Glutamatergic neuron (in vitro differentiated cells): Measurements from ENCODE around the gene POMGNT1. TPM values are rescaled to one million over a fixed set of nuclear protein-coding genes. Genes with fewer than 3 reads are reported as not detected.

Experiments
- DNase-seq: peaks from one replicate; pipeline ENCODE4 v3.0.0; 2022
- H3K27ac Mint-ChIP-seq: one replicate; pipeline ENCODE4 v1.8.0; 2020; ENCODE audit warnings: mild to moderate bottlenecking, mixed read lengths, inconsistent platforms; ENCODE audit not compliant: unreplicated experiment
- H3K27me3 Mint-ChIP-seq: one replicate; pipeline ENCODE4 v1.8.0; 2020; ENCODE audit warnings: mild to moderate bottlenecking, moderate library complexity, mixed read lengths, inconsistent platforms; ENCODE audit not compliant: unreplicated experiment
- H3K36me3 Mint-ChIP-seq: one replicate; pipeline ENCODE4 v1.8.0; 2020; ENCODE audit warnings: mild to moderate bottlenecking, mixed read lengths, inconsistent platforms; ENCODE audit not compliant: unreplicated experiment
- H3K4me1 Mint-ChIP-seq: one replicate; pipeline ENCODE4 v1.8.0; 2020; ENCODE audit warnings: mild to moderate bottlenecking, low read depth, mixed read lengths, inconsistent platforms; ENCODE audit not compliant: unreplicated experiment
- H3K4me3 Mint-ChIP-seq: one replicate; pipeline ENCODE4 v1.8.0; 2020; ENCODE audit warnings: mild to moderate bottlenecking, mixed read lengths, inconsistent platforms; ENCODE audit not compliant: unreplicated experiment
- H3K9me3 Mint-ChIP-seq: one replicate; pipeline ENCODE4 v1.8.0; 2020; ENCODE audit warnings: mild to moderate bottlenecking, moderate library complexity, mixed read lengths, inconsistent platforms; ENCODE audit not compliant: unreplicated experiment
- CTCF ChIP-seq: fragments of 200-600 bp; sonication (generic); IDR thresholded peaks from one replicate; pipeline ENCODE4 v1.5.0; 2021; ENCODE audit not compliant: partially characterized antibody, unreplicated experiment
- total RNA-seq: library from RNA; stranded (reverse); fragmentation: NEBNext Ultra II Directional; extraction: Animal tissue kit (Norgen Biotek cat#: 25700); gene quantifications from one replicate; pipeline ENCODE4 v1.2.1, GENCODE V29; 2021; ENCODE audit not compliant: unreplicated experiment

POMGNT1 gene
- total RNA-seq, 1 donor from 2014 or later, result 70.2 TPM

GRCh38 chr1:46188295-46189030 is 9.8 kb downstream of the POMGNT1 start:
- H3K4me1 Mint-ChIP-seq, result no peaks in the 10 kb centered on the region

GRCh38 chr1:46187106-46187869 is 10.9 kb downstream of the POMGNT1 start:
- H3K4me1 Mint-ChIP-seq, result no peaks in the 10 kb centered on the region
- DNase-seq, result no peak
- peaks cover 7% of the 10 kb centered on the region for H3K9me3 Mint-ChIP-seq
- no peak overlapping the region for H3K4me3 Mint-ChIP-seq
- no peaks in the 10 kb centered on the region for H3K27me3 Mint-ChIP-seq
- peaks cover 5% of the 10 kb centered on the region for H3K36me3 Mint-ChIP-seq
- TF ChIP-seq CTCF, result no peak
- no peak overlapping the region for H3K27ac Mint-ChIP-seq

More at GRCh38 chr1:46188295-46189030, 9.8 kb downstream of the POMGNT1 start:
- no peak for TF ChIP-seq CTCF
- Mint-ChIP-seq H3K27ac (no peak overlapping the region), H3K27me3 (peaks cover 2% of the 10 kb centered on the region), H3K9me3 (peaks cover 4% of the 10 kb centered on the region), H3K36me3 (peaks cover 5% of the 10 kb centered on the region), H3K4me3 (no peak overlapping the region)
- no peak for DNase-seq

GRCh38 chr1:46186076-46186475 is 12.2 kb downstream of the POMGNT1 start:
- no peak for TF ChIP-seq CTCF
- Mint-ChIP-seq H3K27me3 (no peaks in the 10 kb centered on the region), H3K9me3 (peaks cover 7% of the 10 kb centered on the region), H3K36me3 (peaks cover 5% of the 10 kb centered on the region), H3K4me1 (peaks cover 5% of the 10 kb centered on the region), H3K27ac (no peak overlapping the region), H3K4me3 (no peak overlapping the region)
- no peak for DNase-seq

- H3K9me3 Mint-ChIP-seq, result peaks cover 8% of the 10 kb centered on the region
- peaks cover 8% of the 10 kb centered on the region for H3K4me1 Mint-ChIP-seq
- DNase-seq, result no peak
- TF ChIP-seq CTCF, result no peak
- H3K36me3 Mint-ChIP-seq, result peaks cover 5% of the 10 kb centered on the region
- no peaks in the 10 kb centered on the region for H3K27me3 Mint-ChIP-seq
- H3K27ac Mint-ChIP-seq, result no peak overlapping the region
- H3K4me3 Mint-ChIP-seq, result no peak overlapping the region
Observed at GRCh38 chr1:46184920-46185658, 13.1 kb downstream of the POMGNT1 start.
